Mesenchymal stem cell (in vitro differentiated cells and primary cell): ENCODE data around the gene KRT25. TPM values are rescaled to one million over a fixed set of nuclear protein-coding genes. Genes with fewer than 3 reads are reported as not detected.

ENCODE experiments used
- DNase-seq: peaks from one replicate; pipeline ENCODE4 v3.0.0-alpha.2; 2013
- H2AFZ ChIP-seq: one replicate; pipeline ENCODE4 v1.6.1; 2013; ENCODE audit warnings: low read depth, mild to moderate bottlenecking, control low read depth, inconsistent platforms, low read length, moderate library complexity
- H2AK5ac ChIP-seq: 2 replicates; pipeline ENCODE4 v1.6.1; 2013; ENCODE audit warnings: low read length, moderate library complexity, mild to moderate bottlenecking, inconsistent platforms; ENCODE audit not compliant: severe bottlenecking
- H2BK120ac ChIP-seq: one replicate; pipeline ENCODE4 v1.6.1; 2013; ENCODE audit warnings: low read depth, mild to moderate bottlenecking, inconsistent platforms, low read length, moderate library complexity
- H2BK12ac ChIP-seq, 2 experiments: one replicate each; pipeline ENCODE4 v1.6.1; 2013; ENCODE audit warnings: inconsistent platforms in 2 of 2, low read length in 2 of 2, mild to moderate bottlenecking in 2 of 2, moderate library complexity in 2 of 2, control low read depth in 1 of 2
- H2BK15ac ChIP-seq: one replicate; pipeline ENCODE4 v1.6.1; 2013; ENCODE audit warnings: mild to moderate bottlenecking, low read depth, inconsistent platforms; ENCODE audit not compliant: poor library complexity, severe bottlenecking
- H2BK5ac ChIP-seq: 2 replicates; pipeline ENCODE4 v1.6.1; 2013; ENCODE audit warnings: low read depth, mild to moderate bottlenecking, low read length, control low read depth, inconsistent platforms; ENCODE audit not compliant: poor library complexity, severe bottlenecking
- H3K14ac ChIP-seq, 2 experiments: one replicate each; pipeline ENCODE4 v1.6.1; 2013; ENCODE audit warnings: inconsistent platforms in 2 of 2, low read length in 2 of 2, control low read depth in 1 of 2, mild to moderate bottlenecking in 1 of 2, moderate library complexity in 1 of 2
- H3K18ac ChIP-seq, 2 experiments: one replicate each; pipeline ENCODE4 v1.6.1; 2013; ENCODE audit warnings: inconsistent platforms in 2 of 2, low read length in 2 of 2, control low read depth in 1 of 2, low read depth in 1 of 2, mild to moderate bottlenecking in 1 of 2
- H3K23ac ChIP-seq, 2 experiments: one replicate each; pipeline ENCODE4 v1.6.1; 2013; ENCODE audit warnings: inconsistent platforms in 2 of 2, low read length in 2 of 2, mild to moderate bottlenecking in 2 of 2, moderate library complexity in 2 of 2, control low read depth in 1 of 2
- H3K27ac ChIP-seq: 2 replicates; pipeline ENCODE4 v1.5.1; 2013; ENCODE audit warnings: mild to moderate bottlenecking, moderate library complexity, low read length, control low read depth, inconsistent platforms; ENCODE audit not compliant: poor library complexity, severe bottlenecking
- H3K27me3 ChIP-seq, 2 experiments: 2 replicates each; pipeline versions ENCODE4 v1.6.1 to v1.7.0; 2013; ENCODE audit warnings: low read length in 2 of 2, mild to moderate bottlenecking in 2 of 2, moderate library complexity in 2 of 2, control low read depth in 1 of 2, inconsistent platforms in 1 of 2; ENCODE audit not compliant: control insufficient read depth in 1 of 2, insufficient read depth in 1 of 2
- H3K36me3 ChIP-seq, 2 experiments: 2 replicates each; pipeline versions ENCODE4 v1.6.1 to v1.7.0; 2013; ENCODE audit warnings: low read length in 2 of 2, control low read depth in 1 of 2, inconsistent platforms in 1 of 2, low read depth in 1 of 2, mild to moderate bottlenecking in 1 of 2; ENCODE audit not compliant: insufficient read depth in 2 of 2, control insufficient read depth in 1 of 2
- H3K4ac ChIP-seq, 2 experiments: one replicate each; pipeline ENCODE4 v1.6.1; 2013; ENCODE audit warnings: inconsistent platforms in 2 of 2, low read length in 2 of 2, mild to moderate bottlenecking in 2 of 2, moderate library complexity in 2 of 2, control low read depth in 1 of 2, low read depth in 1 of 2
- H3K4me1 ChIP-seq: 2 replicates; pipeline ENCODE4 v1.6.1; 2013; ENCODE audit warnings: low read depth, low read length, control low read depth; ENCODE audit not compliant: control insufficient read depth, insufficient read depth
- H3K4me2 ChIP-seq: 2 replicates; pipeline ENCODE4 v1.6.1; 2013; ENCODE audit warnings: low read length, mild to moderate bottlenecking, inconsistent platforms; ENCODE audit not compliant: poor library complexity, severe bottlenecking
- H3K4me3 ChIP-seq, 2 experiments: 2 replicates each; pipeline versions ENCODE4 v1.5.1 to v1.7.0; 2013; ENCODE audit warnings: low read length in 2 of 2, mild to moderate bottlenecking in 2 of 2, control low read depth in 1 of 2, low read depth in 1 of 2; ENCODE audit not compliant: insufficient read depth in 1 of 2
- H3K79me1 ChIP-seq: replicated peaks from 2 replicates; pipeline ENCODE4 v1.6.1; 2013; ENCODE audit warnings: mild to moderate bottlenecking, control low read depth, low read length, inconsistent platforms; ENCODE audit not compliant: poor library complexity, severe bottlenecking
- H3K9ac ChIP-seq: 2 replicates; pipeline ENCODE4 v1.7.0; 2013; ENCODE audit warnings: mild to moderate bottlenecking, low read length, moderate library complexity
- H3K9me3 ChIP-seq: 2 replicates; pipeline ENCODE4 v1.7.0; 2013; ENCODE audit warnings: mild to moderate bottlenecking, low read length; ENCODE audit not compliant: control insufficient read depth
- H4K8ac ChIP-seq: one replicate; pipeline ENCODE4 v1.6.1; 2013; ENCODE audit warnings: inconsistent platforms, mild to moderate bottlenecking, low read length, moderate library complexity
- H4K91ac ChIP-seq: one replicate; pipeline ENCODE4 v1.6.1; 2013; ENCODE audit warnings: mild to moderate bottlenecking, low read length, inconsistent platforms
- WGBS: methylation state at CpG from one replicate; pipeline ENCODE4 v1.1.7; 2013; ENCODE audit warnings: mixed read lengths; 5-methylcytosine and 5-hydroxymethylcytosine counted together
- polyA plus RNA-seq, 2 experiments: library from polyadenylated mRNA; stranded (reverse); fragments of 200-250 nt; gene quantifications; one replicate each; pipeline ENCODE4 v1.2.3, GENCODE V29; 2013

KRT25 gene, protein sequence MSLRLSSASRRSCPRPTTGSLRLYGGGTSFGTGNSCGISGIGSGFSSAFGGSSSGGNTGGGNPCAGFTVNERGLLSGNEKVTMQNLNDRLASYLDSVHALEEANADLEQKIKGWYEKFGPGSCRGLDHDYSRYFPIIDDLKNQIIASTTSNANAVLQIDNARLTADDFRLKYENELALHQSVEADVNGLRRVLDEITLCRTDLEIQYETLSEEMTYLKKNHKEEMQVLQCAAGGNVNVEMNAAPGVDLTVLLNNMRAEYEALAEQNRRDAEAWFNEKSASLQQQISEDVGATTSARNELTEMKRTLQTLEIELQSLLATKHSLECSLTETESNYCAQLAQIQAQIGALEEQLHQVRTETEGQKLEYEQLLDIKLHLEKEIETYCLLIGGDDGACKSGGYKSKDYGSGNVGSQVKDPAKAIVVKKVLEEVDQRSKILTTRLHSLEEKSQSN
- not detected for polyA plus RNA-seq (2013, experiment 1 of 2)
- not detected for polyA plus RNA-seq (2013, experiment 2 of 2)

DNA sequence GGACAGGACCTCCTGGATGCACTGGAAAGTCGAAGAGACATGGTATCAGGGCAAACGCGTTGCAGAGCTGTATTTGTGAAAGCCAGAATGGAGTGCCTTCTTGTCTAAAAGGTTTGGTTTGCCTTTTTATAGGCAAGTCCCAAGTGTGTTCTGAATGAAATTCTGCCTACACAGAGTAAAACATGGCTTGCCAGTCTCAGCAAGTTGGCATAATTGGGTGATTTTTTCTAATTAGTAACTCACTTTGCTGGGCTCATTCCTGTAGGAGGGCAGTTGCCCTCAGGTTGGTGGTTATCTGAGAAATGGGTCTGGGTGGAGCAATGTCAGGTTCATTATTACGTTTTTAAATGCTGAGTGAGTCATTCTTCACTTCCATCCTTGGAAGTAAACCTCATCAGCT lies at the start of gene KRT25:
TSS of gene KRT25 (minus strand) at position 101 of the 400 bp plus-strand sequence. CDS start at position 41, 60 bp downstream.
- H2BK15ac ChIP-seq: no peak within 1 kb of the TSS
- no peak within 1 kb of the TSS for H4K8ac ChIP-seq
- H4K91ac ChIP-seq: no peak within 1 kb of the TSS
- no peak within 1 kb of the TSS for H2BK5ac ChIP-seq
- no peak within 1 kb of the TSS for H2AFZ ChIP-seq
- peaks cover 29% of the 10 kb centered on the region for H3K9me3 ChIP-seq
- no peaks in the 10 kb centered on the region for H3K4me1 ChIP-seq
- WGBS: 93% methylated on average over 3 of the region's 4 CpGs
- H3K4ac ChIP-seq: no peak within 1 kb of the TSS
- H3K4me3 ChIP-seq: no peak within 1 kb of the TSS
- no peak within 1 kb of the TSS for H2BK12ac ChIP-seq
- H2AK5ac ChIP-seq: no peak within 1 kb of the TSS
- no peak within 1 kb of the TSS for H3K27ac ChIP-seq
- no peak for DNase-seq
- no peaks in the 10 kb centered on the region for H3K36me3 ChIP-seq
- no peaks in the 10 kb centered on the region for H3K79me1 ChIP-seq
- H3K14ac ChIP-seq: no peak within 1 kb of the TSS
- H3K23ac ChIP-seq: no peak within 1 kb of the TSS
- H3K18ac ChIP-seq: no peak within 1 kb of the TSS
- peaks cover 0 to 19% of the 10 kb centered on the region in 2 experiments for H3K27me3 ChIP-seq
- H3K4me2 ChIP-seq: no peak within 1 kb of the TSS
- no peak within 1 kb of the TSS for H3K9ac ChIP-seq
- H2BK120ac ChIP-seq: no peak within 1 kb of the TSS

DNA sequence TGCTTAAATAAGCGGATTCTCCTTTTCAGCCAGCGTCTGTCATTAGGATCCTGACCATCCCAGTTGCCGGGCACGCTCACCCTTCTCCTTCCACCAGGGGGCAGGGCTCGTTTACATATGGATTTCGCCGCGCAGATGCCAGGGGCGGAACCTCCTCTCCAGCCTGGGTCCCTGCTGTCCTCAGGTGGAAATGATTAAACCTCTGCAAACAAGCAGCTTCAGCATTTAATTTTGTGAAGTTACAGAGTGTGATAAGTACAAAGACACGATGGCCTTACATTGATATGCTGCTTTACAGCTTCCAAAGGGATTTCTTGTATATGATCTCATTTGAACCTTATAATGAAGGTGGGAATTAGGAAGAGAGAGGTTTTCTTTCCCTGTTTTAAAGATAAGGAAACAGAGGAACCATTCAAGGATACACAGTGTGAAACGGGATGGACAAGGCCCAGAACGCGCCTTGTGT lies 48.5 kb upstream of the KRT25 start:
- H3K27me3 ChIP-seq: peaks cover 0 to 54% of the 10 kb centered on the region in 2 experiments
- no peak overlapping the region for H3K23ac ChIP-seq
- no peak overlapping the region for H4K91ac ChIP-seq
- H2BK15ac ChIP-seq: no peak overlapping the region
- 10% methylated on average over 12 of the region's 13 CpGs for WGBS
- no peak overlapping the region for H4K8ac ChIP-seq
- H2AK5ac ChIP-seq: no peak overlapping the region
- no peak overlapping the region for H3K4ac ChIP-seq
- H3K9ac ChIP-seq: no peak overlapping the region
- H3K9me3 ChIP-seq: no peaks in the 10 kb centered on the region
- no peak overlapping the region for H2BK12ac ChIP-seq
- no peak overlapping the region for H2AFZ ChIP-seq
- peak; percentile 68 for DNase-seq
- no peak overlapping the region for H3K27ac ChIP-seq
- no peaks in the 10 kb centered on the region for H3K79me1 ChIP-seq
- H3K14ac ChIP-seq: no peak overlapping the region
- H2BK120ac ChIP-seq: no peak overlapping the region
- H3K4me1 ChIP-seq: no peaks in the 10 kb centered on the region
- H3K18ac ChIP-seq: no peak overlapping the region
- H3K36me3 ChIP-seq: no peaks in the 10 kb centered on the region
- no peak overlapping the region for H2BK5ac ChIP-seq
- H3K4me3 ChIP-seq: no peak overlapping the region
- no peak overlapping the region for H3K4me2 ChIP-seq

DNA sequence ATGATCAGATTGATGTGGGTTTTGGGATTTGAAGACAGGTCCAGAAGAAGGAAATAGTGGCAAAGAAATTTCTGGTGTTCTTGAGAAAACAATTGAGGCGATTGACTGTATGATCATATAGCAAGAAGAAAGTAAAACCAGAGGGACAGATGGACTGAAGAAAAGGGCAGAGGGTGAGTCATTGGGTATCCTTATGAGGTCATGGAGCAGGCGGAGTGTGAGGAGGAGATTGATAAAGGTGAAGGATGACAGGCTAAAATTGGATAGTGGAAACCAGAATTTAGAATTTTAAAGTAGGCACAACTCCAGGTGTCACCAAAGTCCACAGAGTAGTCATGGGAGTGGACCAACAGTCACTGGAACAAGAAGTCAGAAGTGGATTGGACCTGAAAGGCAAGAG lies 46.0 kb upstream of the KRT25 start:
- WGBS: 73% methylated on average over 2 of the region's 2 CpGs
- H3K14ac ChIP-seq: no peak overlapping the region
- H3K4me2 ChIP-seq: no peak overlapping the region
- H2AK5ac ChIP-seq: peak overlapping the region; percentile 41
- H3K27ac ChIP-seq: no peak overlapping the region
- H4K8ac ChIP-seq: no peak overlapping the region
- peaks cover 0 to 34% of the 10 kb centered on the region in 2 experiments for H3K27me3 ChIP-seq
- DNase-seq: no peak
- no peaks in the 10 kb centered on the region for H3K79me1 ChIP-seq
- no peak overlapping the region for H4K91ac ChIP-seq
- H3K4me1 ChIP-seq: no peaks in the 10 kb centered on the region
- H3K4ac ChIP-seq: no peak overlapping the region
- H3K4me3 ChIP-seq: no peak overlapping the region
- H3K9ac ChIP-seq: no peak overlapping the region
- no peaks in the 10 kb centered on the region for H3K9me3 ChIP-seq
- no peak overlapping the region for H3K18ac ChIP-seq
- no peaks in the 10 kb centered on the region for H3K36me3 ChIP-seq
- no peak overlapping the region for H2AFZ ChIP-seq
- no peak overlapping the region for H2BK15ac ChIP-seq
- no peak overlapping the region for H2BK120ac ChIP-seq
- H2BK12ac ChIP-seq: no peak overlapping the region
- no peak overlapping the region for H2BK5ac ChIP-seq
- H3K23ac ChIP-seq: no peak overlapping the region

DNA sequence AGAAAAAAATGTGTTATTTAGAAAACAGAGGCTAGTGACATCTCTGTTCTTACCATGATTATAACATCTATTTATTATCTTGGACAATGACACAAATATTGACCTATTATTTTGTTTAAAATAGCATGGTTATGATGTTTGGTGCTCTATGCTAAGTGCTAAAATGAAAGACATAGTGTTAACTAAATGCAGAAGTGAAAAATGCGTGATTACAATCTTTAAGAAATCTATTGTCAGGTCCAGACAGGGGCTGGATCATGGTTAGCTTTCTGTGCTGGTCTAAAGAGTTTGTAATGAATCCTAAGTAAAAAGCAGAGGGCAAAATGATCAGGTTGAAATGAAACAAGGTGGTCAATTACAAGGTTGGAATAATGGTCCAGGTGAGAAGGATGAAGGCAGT lies 45.2 kb upstream of the KRT25 start:
- no peak overlapping the region for H2BK120ac ChIP-seq
- H2BK5ac ChIP-seq: no peak overlapping the region
- H3K4ac ChIP-seq: no peak overlapping the region
- H2BK15ac ChIP-seq: no peak overlapping the region
- no peaks in the 10 kb centered on the region for H3K9me3 ChIP-seq
- H3K4me2 ChIP-seq: no peak overlapping the region
- H3K4me1 ChIP-seq: no peaks in the 10 kb centered on the region
- no peak overlapping the region for H2AK5ac ChIP-seq
- no peak overlapping the region for H2AFZ ChIP-seq
- H3K9ac ChIP-seq: no peak overlapping the region
- no peaks in the 10 kb centered on the region for H3K36me3 ChIP-seq
- 82% methylated on average over 1 of the region's 1 CpG for WGBS
- no peak overlapping the region for H3K23ac ChIP-seq
- H3K14ac ChIP-seq: no peak overlapping the region
- DNase-seq: no peak
- peaks cover 0 to 34% of the 10 kb centered on the region in 2 experiments for H3K27me3 ChIP-seq
- no peak overlapping the region for H2BK12ac ChIP-seq
- no peak overlapping the region for H3K27ac ChIP-seq
- H4K91ac ChIP-seq: no peak overlapping the region
- H4K8ac ChIP-seq: no peak overlapping the region
- H3K18ac ChIP-seq: no peak overlapping the region
- no peak overlapping the region for H3K4me3 ChIP-seq
- H3K79me1 ChIP-seq: no peaks in the 10 kb centered on the region
